Hepatocyte (in vitro differentiated cells): ENCODE results near the gene TREH. TPM values are rescaled to one million over a fixed set of nuclear protein-coding genes. Genes with fewer than 3 reads are reported as not detected.

ENCODE experiments used
- DNase-seq: peaks from one replicate; pipeline ENCODE4 v3.0.0-alpha.2; 2016; ENCODE audit warnings: low spot score
- H2AFZ ChIP-seq: fragments of 200-600 bp; sonication (generic); 2 replicates; pipeline ENCODE4 v1.6.0; 2016; ENCODE audit warnings: antibody characterized with exemption, mild to moderate bottlenecking
- H3K27ac ChIP-seq: fragments of 200-600 bp; sonication (generic); 2 replicates; pipeline ENCODE4 v1.5.1; 2016; ENCODE audit warnings: mild to moderate bottlenecking
- H3K27me3 ChIP-seq: fragments of 200-600 bp; sonication (generic); 2 replicates; pipeline ENCODE4 v1.6.1; 2016
- H3K36me3 ChIP-seq: fragments of 200-600 bp; sonication (generic); replicated peaks from 2 replicates; pipeline ENCODE4 v1.5.1; 2016; ENCODE audit warnings: low read depth; ENCODE audit not compliant: insufficient read depth
- H3K4me1 ChIP-seq: fragments of 200-600 bp; sonication (generic); 2 replicates; pipeline ENCODE4 v1.5.1; 2016; ENCODE audit warnings: mild to moderate bottlenecking, moderate library complexity; ENCODE audit not compliant: insufficient read depth
- H3K4me2 ChIP-seq: fragments of 200-600 bp; sonication (generic); 2 replicates; pipeline ENCODE4 v1.6.0; 2016
- H3K4me3 ChIP-seq: fragments of 200-600 bp; sonication (generic); 2 replicates; pipeline ENCODE4 v1.5.1; 2016; ENCODE audit warnings: mild to moderate bottlenecking
- H3K79me2 ChIP-seq: fragments of 200-600 bp; sonication (generic); 2 replicates; pipeline ENCODE4 v1.6.0; 2017; ENCODE audit warnings: mild to moderate bottlenecking
- H3K9me2 ChIP-seq: fragments of 200-600 bp; sonication (generic); replicated peaks from 2 replicates; pipeline ENCODE4 v1.6.0; 2017; ENCODE audit warnings: mild to moderate bottlenecking; ENCODE audit not compliant: insufficient read depth
- H3K9me3 ChIP-seq: fragments of 200-600 bp; sonication (generic); 2 replicates; pipeline ENCODE4 v1.5.1; 2016; ENCODE audit warnings: low read depth, mild to moderate bottlenecking
- H4K20me1 ChIP-seq: fragments of 200-600 bp; sonication (generic); 2 replicates; pipeline ENCODE4 v1.6.0; 2016; ENCODE audit warnings: mild to moderate bottlenecking; ENCODE audit not compliant: insufficient read depth, poor library complexity, severe bottlenecking
- CTCF ChIP-seq: fragments of 200-600 bp; sonication (generic); IDR thresholded peaks from 2 replicates; pipeline ENCODE4 v1.5.1; 2016; ENCODE audit warnings: antibody characterized with exemption, mild to moderate bottlenecking; ENCODE audit not compliant: poor library complexity
- EZH2 ChIP-seq: fragments of 200-600 bp; sonication (generic); IDR thresholded peaks from 2 replicates; pipeline ENCODE4 v1.6.1; 2016; ENCODE audit warnings: antibody characterized with exemption, mild to moderate bottlenecking, borderline replicate concordance
- EZH2phosphoT487 ChIP-seq: fragments of 200-600 bp; sonication (generic); IDR thresholded peaks from one replicate; pipeline ENCODE4 v1.6.1; 2018; ENCODE audit warnings: antibody characterized with exemption, mild to moderate bottlenecking, low read depth, moderate library complexity; ENCODE audit not compliant: unreplicated experiment, severe bottlenecking
- WGBS: methylation state at CpG from one replicate; pipeline ENCODE4 v1.1.6; 2016; ENCODE audit warnings: low lambda C conversion rate; ENCODE audit errors: missing lambda C conversion rate; 5-methylcytosine and 5-hydroxymethylcytosine counted together
- polyA plus RNA-seq: library from polyadenylated mRNA; unstranded; fragments of >200 nt; fragmentation: Nextera tagmentation; extraction: Ambion mirVana; gene quantifications from 2 replicates; pipeline ENCODE4 v1.2.1, GENCODE V29; 2016
- total RNA-seq: library from RNA; depleted of rRNA; stranded (reverse); fragments of >200 nt; gene quantifications from 2 replicates; pipeline ENCODE4 v1.2.3, GENCODE V29; 2014

The TREH gene
- total and polyA plus RNA-seq, 2 experiments from 2014 or later, result 6.6 to 10.7 TPM

DNA sequence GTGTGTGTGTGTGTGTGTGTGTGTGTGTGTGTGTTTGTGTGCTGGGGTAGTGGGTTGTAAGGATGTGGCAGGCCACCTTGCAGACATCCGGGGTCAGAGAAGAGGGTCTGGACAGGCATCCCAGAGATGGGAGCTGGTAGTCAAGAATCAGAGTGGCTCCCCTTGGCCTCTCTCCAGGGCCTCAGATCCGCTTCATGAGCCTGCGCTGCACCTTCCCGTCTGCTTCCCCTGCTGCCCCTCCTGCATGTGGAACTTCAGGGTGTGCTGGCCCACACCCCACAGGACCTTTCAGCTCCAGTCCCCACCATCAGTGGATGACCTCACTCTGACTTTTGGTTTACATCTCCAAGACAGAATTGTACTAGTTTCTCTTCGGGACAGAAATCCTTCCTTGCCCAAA lies 31.2 kb downstream of the TREH start:
- Histone ChIP-seq H3K4me2 (no peak overlapping the region), H3K36me3 (no peaks in the 10 kb centered on the region), H3K9me2 (no peaks in the 10 kb centered on the region), H3K27ac (no peak overlapping the region), H2AFZ (no peak overlapping the region), H3K4me3 (no peak overlapping the region), H3K4me1 (peaks cover 2% of the 10 kb centered on the region), H3K9me3 (no peaks in the 10 kb centered on the region), H4K20me1 (no peaks in the 10 kb centered on the region), H3K27me3 (no peaks in the 10 kb centered on the region), H3K79me2 (no peaks in the 10 kb centered on the region)
- no peak for DNase-seq
- TF ChIP-seq EZH2phosphoT487, result no peak
- TF ChIP-seq EZH2, result no peak
- TF ChIP-seq CTCF, result no peak
- WGBS, result 88% methylated on average over 5 of the region's 5 CpGs

- Histone ChIP-seq H3K27ac (no peak overlapping the region), H4K20me1 (no peaks in the 10 kb centered on the region), H3K4me1 (peaks cover 9% of the 10 kb centered on the region), H3K9me2 (no peaks in the 10 kb centered on the region), H3K4me2 (no peak overlapping the region), H3K36me3 (no peaks in the 10 kb centered on the region), H3K27me3 (no peaks in the 10 kb centered on the region), H3K79me2 (no peaks in the 10 kb centered on the region), H2AFZ (no peak overlapping the region), H3K9me3 (no peaks in the 10 kb centered on the region), H3K4me3 (no peak overlapping the region)
- 74% methylated on average over 3 of the region's 3 CpGs for WGBS
- TF ChIP-seq EZH2, result no peak
- no peak for TF ChIP-seq EZH2phosphoT487
- TF ChIP-seq CTCF, result no peak
- no peak for DNase-seq
These were observed 33.1 kb downstream of the TREH start for GRCh38 chr11:118646393-118646792.

- WGBS, result 98% methylated on average over 24 of the region's 24 CpGs
- no peaks in the 10 kb centered on the region for H3K9me2 ChIP-seq
- peaks cover 9% of the 10 kb centered on the region for H3K4me1 ChIP-seq
- TF ChIP-seq EZH2phosphoT487 (no peak), EZH2 (no peak), CTCF (no peak)
- no peak overlapping the region for H2AFZ ChIP-seq
- no peak overlapping the region for H3K27ac ChIP-seq
- H3K9me3 ChIP-seq, result no peaks in the 10 kb centered on the region
- no peaks in the 10 kb centered on the region for H3K79me2 ChIP-seq
- H3K4me3 ChIP-seq, result no peak overlapping the region
- no peaks in the 10 kb centered on the region for H3K27me3 ChIP-seq
- no peaks in the 10 kb centered on the region for H4K20me1 ChIP-seq
- no peak overlapping the region for H3K4me2 ChIP-seq
- H3K36me3 ChIP-seq, result no peaks in the 10 kb centered on the region
- no peak for DNase-seq
These were observed 34.3 kb downstream of the TREH start for GRCh38 chr11:118645066-118645715.
